Karpas-422 (cell line): ENCODE data around the gene SRC. TPM values are rescaled to one million over a fixed set of nuclear protein-coding genes. Genes with fewer than 3 reads are reported as not detected.

Source experiments
- DNase-seq: peaks from one replicate; pipeline ENCODE4 v3.0.0-alpha.2; 2015
- H2AFZ ChIP-seq: fragments of 200-600 bp; sonication (generic); 2 replicates; pipeline ENCODE4 v1.6.1; 2014; ENCODE audit warnings: antibody characterized with exemption, low read length, mixed read lengths
- H3K27ac ChIP-seq: fragments of 200-600 bp; sonication (generic); 2 replicates; pipeline ENCODE4 v1.5.1; 2014; ENCODE audit warnings: mild to moderate bottlenecking, low read length, moderate library complexity
- H3K27me3 ChIP-seq: fragments of 200-600 bp; sonication (generic); 2 replicates; pipeline ENCODE4 v1.6.1; 2014; ENCODE audit warnings: low read length, mixed read lengths
- H3K36me3 ChIP-seq: fragments of 200-600 bp; sonication (generic); 2 replicates; pipeline ENCODE4 v1.6.1; 2014; ENCODE audit warnings: low read length, mixed read lengths; ENCODE audit not compliant: insufficient read depth
- H3K4me1 ChIP-seq: fragments of 200-600 bp; sonication (generic); 2 replicates; pipeline ENCODE4 v1.6.1; 2014; ENCODE audit warnings: mild to moderate bottlenecking, low read length, mixed read lengths
- H3K4me2 ChIP-seq: fragments of 200-600 bp; sonication (generic); 2 replicates; pipeline ENCODE4 v1.6.1; 2014; ENCODE audit warnings: low read length, low read depth, mild to moderate bottlenecking; ENCODE audit not compliant: poor library complexity, severe bottlenecking
- H3K4me3 ChIP-seq: fragments of 200-600 bp; sonication (generic); 2 replicates; pipeline ENCODE4 v1.5.1; 2014; ENCODE audit warnings: mild to moderate bottlenecking, antibody characterized with exemption, low read length, mixed read lengths
- H3K79me2 ChIP-seq: fragments of 200-600 bp; sonication (generic); 2 replicates; pipeline ENCODE4 v1.6.1; 2014; ENCODE audit warnings: mild to moderate bottlenecking, low read length, mixed read lengths
- H3K9ac ChIP-seq: fragments of 200-600 bp; sonication (generic); 2 replicates; pipeline ENCODE4 v1.6.0; 2014; ENCODE audit warnings: low read length
- H3K9me2 ChIP-seq: fragments of 200-600 bp; sonication (generic), shearing (Covaris generic); replicated peaks from 2 replicates; pipeline ENCODE4 v1.6.0; 2014; ENCODE audit warnings: mild to moderate bottlenecking, low read length, moderate library complexity; ENCODE audit not compliant: insufficient read depth
- H3K9me3 ChIP-seq: fragments of 300-700, 200-600 bp; sonication (generic); 2 replicates; pipeline ENCODE4 v1.6.1; 2014; ENCODE audit warnings: low read length, mixed read lengths
- H4K20me1 ChIP-seq: fragments of 200-600 bp; sonication (generic); 2 replicates; pipeline ENCODE4 v1.6.1; 2014; ENCODE audit warnings: mild to moderate bottlenecking, antibody characterized with exemption, low read length, low read depth; ENCODE audit not compliant: insufficient read depth
- total RNA-seq: library from RNA; depleted of rRNA; stranded (reverse); fragments of >200 nt; shearing (Covaris generic); gene quantifications from 2 replicates; pipeline ENCODE4 v1.2.3, GENCODE V29; 2014; ENCODE audit warnings: low replicate concordance

SRC gene
- total RNA-seq, 1 experiment from 2014 or later = 41.5 TPM

DNA sequence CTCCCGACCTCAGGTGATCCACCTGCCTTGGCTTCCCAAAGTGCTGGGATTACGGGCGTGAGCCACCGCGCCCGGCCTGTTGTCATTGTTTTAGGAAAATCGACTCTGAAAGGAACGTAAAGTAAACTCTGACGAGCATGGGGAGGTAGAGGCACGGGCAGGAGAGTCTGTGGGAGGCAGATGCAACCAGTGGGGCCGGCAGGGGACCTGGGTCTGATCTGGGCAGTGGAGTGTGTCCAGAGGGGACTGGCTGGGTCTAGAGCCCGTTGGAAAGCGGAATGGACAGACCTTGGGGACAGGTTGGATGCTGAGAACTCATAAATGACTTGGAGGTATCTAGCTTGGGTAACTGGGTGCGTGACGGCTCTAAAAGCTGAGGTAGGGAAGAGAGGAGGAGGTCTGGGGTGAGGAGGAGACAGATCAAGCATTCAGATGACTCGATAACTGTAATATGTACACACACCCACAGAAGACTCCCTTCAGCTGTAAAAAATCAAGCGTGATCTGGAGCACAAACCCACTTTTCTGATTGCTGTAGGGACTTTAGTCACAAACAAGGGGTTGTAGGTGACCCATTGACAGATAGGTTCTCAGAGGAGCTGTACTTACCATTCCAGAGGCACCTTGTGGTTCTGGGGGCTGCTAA, 34.1 kb upstream of the SRC start:
- Histone ChIP-seq H3K9ac (no peak overlapping the region), H3K9me3 (no peaks in the 10 kb centered on the region), H2AFZ (no peak overlapping the region), H4K20me1 (peaks cover 10% of the 10 kb centered on the region; the same call in 1 of the 2 replicates), H3K36me3 (0 out of 2 replicates have a peak, but pooled peaks cover 9% of the 10 kb centered on the region), H3K27ac (no peak overlapping the region), H3K9me2 (no peaks in the 10 kb centered on the region), H3K79me2 (peaks cover 15% of the 10 kb centered on the region; the same call in 1 of the 2 replicates), H3K4me1 (peaks cover 37% of the 10 kb centered on the region), H3K4me2 (no peak overlapping the region), H3K27me3 (no peaks in the 10 kb centered on the region), H3K4me3 (no peak overlapping the region)
- no peak for DNase-seq

- Histone ChIP-seq H3K9ac (peak overlapping the region; percentile 6; the same call in 1 of the 2 replicates), H3K27ac (no peak overlapping the region), H2AFZ (no peak overlapping the region), H4K20me1 (peaks cover 10% of the 10 kb centered on the region; the same call in 1 of the 2 replicates), H3K4me2 (no peak overlapping the region), H3K4me1 (peaks cover 34% of the 10 kb centered on the region), H3K79me2 (peaks cover 4% of the 10 kb centered on the region; the same call in 1 of the 2 replicates), H3K27me3 (no peaks in the 10 kb centered on the region), H3K4me3 (no peak overlapping the region), H3K9me3 (no peaks in the 10 kb centered on the region), H3K36me3 (0 out of 2 replicates have a peak, but pooled peaks cover 12% of the 10 kb centered on the region), H3K9me2 (no peaks in the 10 kb centered on the region)
- no peak for DNase-seq
These were observed 32.3 kb upstream of the SRC start for GRCh38 chr20:37313546-37314091.

- no peak overlapping the region for H3K4me3 ChIP-seq
- peak overlapping the region; percentile 29; the same call in 1 of the 2 replicates for H3K9ac ChIP-seq
- H3K79me2 ChIP-seq = peaks cover 4% of the 10 kb centered on the region; the same call in 1 of the 2 replicates
- H3K9me2 ChIP-seq = no peaks in the 10 kb centered on the region
- H4K20me1 ChIP-seq = peaks cover 10% of the 10 kb centered on the region; the same call in 1 of the 2 replicates
- H3K4me1 ChIP-seq = peaks cover 34% of the 10 kb centered on the region
- H3K4me2 ChIP-seq = peak overlapping the region; percentile 45
- 0 out of 2 replicates have a peak, but pooled peaks cover 12% of the 10 kb centered on the region for H3K36me3 ChIP-seq
- no peak overlapping the region for H3K27ac ChIP-seq
- no peak for DNase-seq
- no peaks in the 10 kb centered on the region for H3K27me3 ChIP-seq
- H3K9me3 ChIP-seq = no peaks in the 10 kb centered on the region
- no peak overlapping the region for H2AFZ ChIP-seq
These were observed 31.8 kb upstream of the SRC start for GRCh38 chr20:37314099-37314498.

DNA sequence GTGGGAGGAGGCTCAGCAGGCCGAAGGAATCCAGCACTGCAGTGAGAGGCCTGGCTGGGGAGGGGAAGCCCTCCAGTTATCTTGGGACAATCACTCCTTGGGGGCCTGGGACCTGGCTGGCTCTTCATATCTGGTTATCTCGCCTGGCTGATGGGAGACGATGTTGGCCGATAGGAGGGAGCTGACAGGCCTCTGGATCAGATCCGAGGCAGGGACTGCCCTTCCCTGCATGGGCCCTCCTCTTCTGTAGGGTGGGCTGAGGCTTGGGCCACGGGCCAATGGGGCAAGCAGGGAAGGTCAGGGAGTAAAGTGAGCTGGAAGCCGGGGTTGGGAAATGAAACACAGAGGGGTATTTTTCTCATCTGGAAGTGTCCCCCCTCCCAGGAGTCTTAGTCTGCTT, 31.3 kb upstream of the SRC start:
- no peaks in the 10 kb centered on the region for H3K27me3 ChIP-seq
- H3K4me2 ChIP-seq = peak overlapping the region; percentile 45
- H3K4me1 ChIP-seq = peaks cover 34% of the 10 kb centered on the region
- H3K9me3 ChIP-seq = no peaks in the 10 kb centered on the region
- H3K4me3 ChIP-seq = no peak overlapping the region
- 0 out of 2 replicates have a peak, but pooled peaks cover 12% of the 10 kb centered on the region for H3K36me3 ChIP-seq
- H3K9me2 ChIP-seq = no peaks in the 10 kb centered on the region
- peaks cover 10% of the 10 kb centered on the region; the same call in 1 of the 2 replicates for H4K20me1 ChIP-seq
- no peak overlapping the region for H2AFZ ChIP-seq
- H3K27ac ChIP-seq = no peak overlapping the region
- H3K9ac ChIP-seq = peak overlapping the region; percentile 29; the same call in 1 of the 2 replicates
- no peak for DNase-seq
- peaks cover 4% of the 10 kb centered on the region; the same call in 1 of the 2 replicates for H3K79me2 ChIP-seq

- Histone ChIP-seq H3K4me2 (peak overlapping the region; percentile 45), H3K9me3 (no peaks in the 10 kb centered on the region), H3K4me3 (peak overlapping the region; percentile 20; the same call in 1 of the 2 replicates)
These were observed 30.9 kb upstream of the SRC start for GRCh38 chr20:37315021-37315451.

GRCh38 chr20:37315452-37316110, 30.4 kb upstream of the SRC start:
- peak; percentile 62 for DNase-seq
- Histone ChIP-seq H3K27ac (peak overlapping the region; percentile 82), H2AFZ (no peak overlapping the region), H3K79me2 (peaks cover 4% of the 10 kb centered on the region; the same call in 1 of the 2 replicates), H3K36me3 (0 out of 2 replicates have a peak, but pooled peaks cover 12% of the 10 kb centered on the region), H3K4me1 (peaks cover 34% of the 10 kb centered on the region), H4K20me1 (peaks cover 10% of the 10 kb centered on the region; the same call in 1 of the 2 replicates), H3K9ac (peak overlapping the region; percentile 43), H3K4me3 (peak overlapping the region; percentile 20; the same call in 1 of the 2 replicates), H3K4me2 (peak overlapping the region; percentile 45), H3K27me3 (no peaks in the 10 kb centered on the region), H3K9me3 (no peaks in the 10 kb centered on the region), H3K9me2 (no peaks in the 10 kb centered on the region)

More at GRCh38 chr20:37315021-37315451, 30.9 kb upstream of the SRC start:
- Histone ChIP-seq H3K79me2 (peaks cover 4% of the 10 kb centered on the region; the same call in 1 of the 2 replicates), H2AFZ (no peak overlapping the region), H3K9me2 (no peaks in the 10 kb centered on the region), H3K4me1 (peaks cover 34% of the 10 kb centered on the region), H3K27me3 (no peaks in the 10 kb centered on the region), H3K27ac (peak overlapping the region; percentile 82), H3K36me3 (0 out of 2 replicates have a peak, but pooled peaks cover 12% of the 10 kb centered on the region), H4K20me1 (peaks cover 10% of the 10 kb centered on the region; the same call in 1 of the 2 replicates), H3K9ac (peak overlapping the region; percentile 43; the same call in 1 of the 2 replicates)
- no peak for DNase-seq

DNA sequence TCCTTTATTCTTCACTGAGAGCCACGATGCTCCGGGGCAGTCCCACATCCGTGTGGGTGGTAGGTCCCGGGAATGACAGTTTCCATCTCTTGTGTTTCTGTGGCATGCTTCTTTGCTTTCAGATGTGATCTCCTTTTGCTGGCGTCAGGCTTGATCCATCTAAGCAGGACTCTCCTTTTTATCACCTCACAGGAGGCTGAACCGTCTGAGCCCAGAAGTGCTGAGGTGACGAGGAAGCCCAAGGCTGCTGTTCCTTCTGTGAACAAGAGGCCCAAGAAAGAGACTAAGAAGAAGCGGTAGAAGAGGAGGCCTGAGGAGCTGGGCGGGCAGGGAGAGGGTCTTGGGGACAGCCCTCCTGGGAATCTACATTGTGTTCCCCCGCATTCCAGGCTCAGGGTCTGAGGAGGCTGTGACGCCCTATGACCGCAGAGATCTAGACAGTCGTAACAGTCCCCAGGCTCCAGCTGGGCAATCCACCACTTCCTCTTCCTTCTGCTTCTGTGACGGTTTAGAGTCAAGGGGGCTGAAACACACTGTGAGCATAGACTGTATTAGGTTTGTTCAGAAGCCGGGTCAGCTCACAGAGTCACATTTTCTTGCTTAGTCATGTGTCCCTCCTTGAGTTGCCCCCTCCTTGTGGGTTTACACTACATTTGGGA, 29.7 kb upstream of the SRC start:
- peaks cover 10% of the 10 kb centered on the region; the same call in 1 of the 2 replicates for H4K20me1 ChIP-seq
- no peaks in the 10 kb centered on the region for H3K9me2 ChIP-seq
- no peaks in the 10 kb centered on the region for H3K27me3 ChIP-seq
- H3K4me3 ChIP-seq = peak overlapping the region; percentile 20; the same call in 1 of the 2 replicates
- peaks cover 34% of the 10 kb centered on the region for H3K4me1 ChIP-seq
- peak; percentile 74 for DNase-seq
- peak overlapping the region; percentile 43 for H3K9ac ChIP-seq
- no peaks in the 10 kb centered on the region for H3K9me3 ChIP-seq
- H3K4me2 ChIP-seq = peak overlapping the region; percentile 45
- peak overlapping the region; percentile 82 for H3K27ac ChIP-seq
- peaks cover 4% of the 10 kb centered on the region; the same call in 1 of the 2 replicates for H3K79me2 ChIP-seq
- no peak overlapping the region for H2AFZ ChIP-seq
- H3K36me3 ChIP-seq = 0 out of 2 replicates have a peak, but pooled peaks cover 12% of the 10 kb centered on the region
